ENCODE data around the gene MSL3B.

DNA sequence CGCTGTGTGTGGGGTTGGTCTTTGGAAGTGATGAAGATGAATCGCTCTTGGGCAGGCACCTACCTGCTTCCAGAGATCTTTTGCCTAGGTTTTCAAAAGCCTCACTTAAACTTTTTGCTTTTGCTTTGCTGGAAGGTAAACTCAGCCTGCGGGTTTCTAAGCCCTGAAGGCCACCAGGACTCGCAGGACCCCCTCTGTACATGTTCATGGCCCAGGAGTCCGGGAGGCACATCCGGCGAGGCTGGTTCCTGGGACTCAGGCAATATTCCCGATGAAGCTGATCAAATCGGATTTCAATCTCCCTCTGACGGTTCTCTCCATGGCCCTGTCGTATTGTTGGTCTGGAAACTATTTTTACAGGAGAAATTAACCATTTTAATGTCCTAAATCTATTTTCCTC is 27.0 kb downstream of the MSL3B start:
- TF ChIP-seq, protein P1, sequence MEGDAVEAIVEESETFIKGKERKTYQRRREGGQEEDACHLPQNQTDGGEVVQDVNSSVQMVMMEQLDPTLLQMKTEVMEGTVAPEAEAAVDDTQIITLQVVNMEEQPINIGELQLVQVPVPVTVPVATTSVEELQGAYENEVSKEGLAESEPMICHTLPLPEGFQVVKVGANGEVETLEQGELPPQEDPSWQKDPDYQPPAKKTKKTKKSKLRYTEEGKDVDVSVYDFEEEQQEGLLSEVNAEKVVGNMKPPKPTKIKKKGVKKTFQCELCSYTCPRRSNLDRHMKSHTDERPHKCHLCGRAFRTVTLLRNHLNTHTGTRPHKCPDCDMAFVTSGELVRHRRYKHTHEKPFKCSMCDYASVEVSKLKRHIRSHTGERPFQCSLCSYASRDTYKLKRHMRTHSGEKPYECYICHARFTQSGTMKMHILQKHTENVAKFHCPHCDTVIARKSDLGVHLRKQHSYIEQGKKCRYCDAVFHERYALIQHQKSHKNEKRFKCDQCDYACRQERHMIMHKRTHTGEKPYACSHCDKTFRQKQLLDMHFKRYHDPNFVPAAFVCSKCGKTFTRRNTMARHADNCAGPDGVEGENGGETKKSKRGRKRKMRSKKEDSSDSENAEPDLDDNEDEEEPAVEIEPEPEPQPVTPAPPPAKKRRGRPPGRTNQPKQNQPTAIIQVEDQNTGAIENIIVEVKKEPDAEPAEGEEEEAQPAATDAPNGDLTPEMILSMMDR (IDR thresholded peaks at IDR 0.05; ENCODE audit: low read length), result no peak
- TF ChIP-seq EZH2 (optimal IDR thresholded peaks at IDR 0.05; ENCODE audit: low read depth, low read length), result no peak
- no peak for TF ChIP-seq EZH2phosphoT487 (IDR thresholded peaks at IDR 0.05; ENCODE audit: low read length)
